Mesodermal cell (in vitro differentiated cells): ENCODE results near the gene ZNF579.

Source experiments
- H3K27ac ChIP-seq: 2 replicates; pipeline ENCODE4 v1.7.0; 2013; ENCODE audit warnings: mild to moderate bottlenecking, low read depth, low read length, moderate library complexity; ENCODE audit not compliant: severe bottlenecking
- H3K36me3 ChIP-seq: 2 replicates; pipeline ENCODE4 v1.7.1; 2013; ENCODE audit warnings: mild to moderate bottlenecking, low read length, moderate library complexity; ENCODE audit not compliant: control insufficient read depth, insufficient read depth
- H3K4me1 ChIP-seq: one replicate; pipeline ENCODE4 v1.7.1; 2013; ENCODE audit warnings: mild to moderate bottlenecking, low read length; ENCODE audit not compliant: insufficient read depth, control insufficient read depth, poor library complexity, severe bottlenecking
- H3K4me3 ChIP-seq: 2 replicates; pipeline ENCODE4 v1.7.0; 2013; ENCODE audit warnings: low read length, control low read depth, mild to moderate bottlenecking; ENCODE audit not compliant: insufficient read depth, poor library complexity, severe bottlenecking; ENCODE audit errors: extremely low read depth
- H3K9me3 ChIP-seq: 2 replicates; pipeline ENCODE4 v1.7.1; 2013; ENCODE audit warnings: mild to moderate bottlenecking, low read length, moderate library complexity; ENCODE audit not compliant: control insufficient read depth
- WGBS, 2 experiments: methylation state at CpG; one replicate each; pipeline ENCODE4 v1.1.5; 2013; ENCODE audit warnings: missing lambda C conversion rate in 2 of 2; ENCODE audit not compliant: insufficient coverage in 2 of 2; 5-methylcytosine and 5-hydroxymethylcytosine counted together

Gene ZNF579

DNA sequence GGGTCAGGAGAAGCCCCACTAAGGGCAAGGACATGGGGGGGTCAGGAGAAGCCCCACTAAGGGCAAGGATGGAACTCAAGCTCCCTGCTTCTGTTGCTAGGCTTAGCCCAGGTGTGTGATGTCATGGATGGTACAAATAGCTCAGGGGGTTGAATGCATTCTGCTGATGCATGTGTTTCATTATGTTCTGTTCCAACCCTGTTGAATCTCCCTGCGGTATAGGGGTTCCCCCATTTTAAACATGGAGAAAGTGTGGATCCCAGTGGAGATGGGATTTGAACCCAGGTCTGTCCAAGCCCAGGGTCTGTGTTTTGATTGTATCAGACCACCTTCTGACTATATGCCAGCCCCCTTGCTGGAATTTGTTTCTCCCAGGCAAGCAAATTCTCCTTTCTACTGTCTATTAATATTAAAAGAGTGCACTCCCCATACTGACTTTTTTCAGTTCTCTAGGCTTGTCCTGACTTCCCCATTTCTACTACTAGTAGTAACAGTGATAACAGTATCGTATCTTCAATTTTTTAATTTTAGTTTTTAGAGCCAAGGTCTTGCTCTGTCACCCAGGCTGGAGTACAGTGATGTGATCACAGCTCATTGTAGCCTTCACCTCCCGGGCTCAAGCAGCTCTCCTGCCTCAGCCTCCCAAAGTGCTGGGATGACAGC, 31.5 kb upstream of the ZNF579 start:
- H3K36me3 ChIP-seq = peaks cover 58% of the 10 kb centered on the region
- H3K4me3 ChIP-seq = no peak overlapping the region
- H3K9me3 ChIP-seq = no peaks in the 10 kb centered on the region
- H3K27ac ChIP-seq = no peak overlapping the region
- no peaks in the 10 kb centered on the region for H3K4me1 ChIP-seq
- 100% methylated on average over 2 to 3 of the region's 3 CpGs for WGBS, 2 experiments

- peaks cover 59% of the 10 kb centered on the region for H3K36me3 ChIP-seq
- WGBS, 2 experiments = 95 to 98% methylated on average over 6 to 11 of the region's 15 CpGs
- H3K4me1 ChIP-seq = peaks cover 3% of the 10 kb centered on the region
- H3K9me3 ChIP-seq = no peaks in the 10 kb centered on the region
- H3K27ac ChIP-seq = no peak overlapping the region
- no peak overlapping the region for H3K4me3 ChIP-seq
Observed at GRCh38 chr19:55611300-55611982, 30.8 kb upstream of the ZNF579 start.

DNA sequence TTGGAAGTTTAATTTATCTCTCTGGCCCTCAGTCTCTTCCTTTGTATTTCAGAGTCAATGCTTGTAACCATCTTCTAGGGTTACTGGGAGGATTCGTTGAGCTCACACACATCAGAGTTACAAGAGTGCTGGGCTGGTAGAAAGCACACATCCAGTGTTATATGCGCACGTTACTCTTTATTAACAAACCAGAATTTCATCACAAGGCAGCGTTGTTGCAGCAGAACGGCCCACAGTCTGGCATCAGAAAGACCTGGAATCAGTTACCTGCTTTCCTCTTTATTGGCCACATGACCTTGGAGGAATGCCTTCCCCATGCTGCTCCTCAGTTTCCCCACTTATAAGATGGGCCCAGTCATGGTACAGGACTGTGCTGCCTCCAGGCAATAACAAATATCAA, 28.7 kb upstream of the ZNF579 start:
- Histone ChIP-seq H3K4me3 (no peak overlapping the region), H3K9me3 (no peaks in the 10 kb centered on the region), H3K36me3 (peaks cover 50% of the 10 kb centered on the region), H3K27ac (no peak overlapping the region), H3K4me1 (peaks cover 3% of the 10 kb centered on the region)
- WGBS, 2 experiments = 93 to 100% methylated on average over 4 to 5 of the region's 5 CpGs

GRCh38 chr19:55606817-55607216, 26.2 kb upstream of the ZNF579 start:
- 85 to 95% methylated on average over 6 to 7 of the region's 9 CpGs for WGBS, 2 experiments
- H3K4me1 ChIP-seq = peaks cover 3% of the 10 kb centered on the region
- no peaks in the 10 kb centered on the region for H3K9me3 ChIP-seq
- H3K36me3 ChIP-seq = peaks cover 48% of the 10 kb centered on the region
- H3K27ac ChIP-seq = no peak overlapping the region
- peak overlapping the region; percentile 89 for H3K4me3 ChIP-seq

GRCh38 chr19:55606471-55606787, 25.8 kb upstream of the ZNF579 start:
- Histone ChIP-seq H3K4me1 (peaks cover 4% of the 10 kb centered on the region), H3K9me3 (no peaks in the 10 kb centered on the region), H3K27ac (peak overlapping the region; percentile 94), H3K36me3 (peaks cover 48% of the 10 kb centered on the region), H3K4me3 (peak overlapping the region; percentile 89)
- 29 to 34% methylated on average over 12 of the region's 12 CpGs for WGBS, 2 experiments

DNA sequence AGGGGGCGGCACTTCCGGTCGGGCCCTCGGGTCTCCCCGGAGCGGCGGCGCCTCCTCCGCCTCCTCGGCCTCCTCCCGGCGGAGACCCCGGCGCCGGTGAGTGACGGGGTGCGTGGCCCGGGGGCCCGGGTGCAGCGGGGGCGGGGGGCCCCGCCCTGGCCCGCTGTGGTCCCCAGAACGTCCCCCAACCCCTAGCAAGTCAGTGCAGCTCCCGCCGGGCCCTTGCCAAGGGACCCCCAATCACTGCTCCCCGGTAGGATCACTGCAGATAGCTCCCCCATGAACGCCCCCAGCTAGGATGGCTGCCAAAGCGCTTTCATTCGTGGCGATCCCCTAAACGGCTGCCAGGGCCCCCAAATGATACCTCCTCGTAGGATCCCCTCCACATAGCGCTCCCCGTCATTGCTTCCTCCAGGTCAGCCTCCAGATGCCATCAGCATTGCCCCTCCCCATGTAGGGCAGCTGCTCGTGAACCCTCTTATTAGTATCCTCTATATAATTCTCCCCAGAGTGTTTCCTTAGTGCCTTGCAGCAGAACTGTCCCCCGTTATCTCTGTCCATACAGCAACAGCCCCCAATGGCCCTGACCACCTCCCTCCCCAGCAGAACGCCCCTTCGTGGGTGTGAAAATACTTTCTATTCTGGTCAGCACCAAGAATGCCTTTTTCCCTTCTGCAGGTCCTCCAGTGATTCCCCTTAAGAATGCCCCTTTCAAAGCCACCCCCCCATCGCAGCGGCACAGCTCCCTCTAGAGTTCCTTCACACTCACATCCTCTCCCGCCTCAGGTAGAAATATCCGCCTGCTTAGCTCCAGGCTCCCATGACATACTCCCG, 25.2 kb upstream of the ZNF579 start, which contains the start of gene ZNF865:
Gene ZNF865, plus strand, starts transcription at position 11 of the 834 bp plus-strand sequence. CDS start 7,972 bp downstream, outside the sequence.
- Histone ChIP-seq H3K27ac (peak within 1 kb of the TSS; percentile 94), H3K9me3 (no peaks in the 10 kb centered on the region), H3K4me3 (peak within 1 kb of the TSS; percentile 89), H3K36me3 (peaks cover 42% of the 10 kb centered on the region), H3K4me1 (peaks cover 10% of the 10 kb centered on the region)
- WGBS, 2 experiments = 0 to 2% methylated on average over 21 to 39 of the region's 44 CpGs

DNA sequence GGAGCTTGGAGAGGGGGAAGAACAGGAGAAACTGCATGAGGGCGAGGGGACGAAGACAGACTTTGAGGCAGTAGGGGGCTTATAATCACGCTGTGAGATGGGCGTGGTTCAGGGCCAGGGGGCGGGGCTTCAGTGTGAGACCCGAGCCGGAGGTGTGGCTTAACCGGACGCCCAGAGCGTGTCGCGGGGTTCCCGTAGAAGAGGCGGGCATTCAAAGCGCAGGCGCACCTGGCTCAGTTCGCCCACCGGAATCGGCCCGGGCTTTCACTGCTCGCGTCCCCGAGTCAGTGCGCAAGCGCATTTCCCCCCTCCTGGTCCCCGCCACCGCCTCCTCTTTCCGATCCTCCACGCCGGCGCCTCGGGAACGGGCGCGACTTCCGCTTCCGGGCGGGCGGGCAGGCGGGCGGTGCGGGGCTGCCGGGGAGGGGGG, 24.6 kb upstream of the ZNF579 start:
- WGBS, 2 experiments = 0% methylated on average over 27 to 28 of the region's 43 CpGs
- peak overlapping the region; percentile 89 for H3K4me3 ChIP-seq
- H3K36me3 ChIP-seq = peaks cover 36% of the 10 kb centered on the region
- peak overlapping the region; percentile 94 for H3K27ac ChIP-seq
- no peaks in the 10 kb centered on the region for H3K9me3 ChIP-seq
- H3K4me1 ChIP-seq = peaks cover 12% of the 10 kb centered on the region

DNA sequence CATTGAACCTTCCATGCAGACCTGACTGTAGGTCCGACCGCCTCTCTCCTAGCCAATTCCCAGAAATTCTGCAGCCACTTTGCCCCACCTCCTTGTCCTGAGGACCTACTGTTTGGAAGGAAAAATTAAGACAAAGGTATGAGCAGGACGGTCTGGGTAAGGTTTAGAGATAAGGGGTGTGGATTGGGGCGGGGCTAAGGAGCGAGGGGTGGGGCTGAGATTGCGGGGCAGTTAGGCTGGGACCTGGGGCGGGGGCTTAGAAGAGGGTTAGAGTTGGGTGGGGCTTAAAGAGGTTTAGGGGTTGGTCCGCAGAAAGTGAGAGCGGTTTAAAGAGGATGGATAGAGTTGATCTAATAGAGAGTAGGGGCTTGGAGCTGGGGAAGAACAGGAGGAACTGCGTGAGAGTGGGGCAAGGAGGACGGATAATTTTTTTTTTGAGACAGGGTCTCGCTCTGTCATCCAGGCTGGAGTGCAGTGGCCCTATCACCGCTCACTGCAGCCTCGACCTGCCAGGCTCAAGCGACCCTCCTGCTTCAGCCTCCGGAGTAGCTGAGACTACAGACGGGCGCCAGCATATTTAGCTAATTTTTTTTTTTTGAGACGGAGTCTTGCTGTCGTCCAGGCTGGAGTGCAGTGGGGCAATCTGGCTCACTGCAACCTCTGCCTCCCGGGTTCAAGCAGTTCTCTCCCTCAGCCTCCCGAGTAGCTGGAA, 23.1 kb upstream of the ZNF579 start:
- H3K27ac ChIP-seq = peak overlapping the region; percentile 94
- no peaks in the 10 kb centered on the region for H3K9me3 ChIP-seq
- H3K4me1 ChIP-seq = peaks cover 12% of the 10 kb centered on the region
- peaks cover 21% of the 10 kb centered on the region for H3K36me3 ChIP-seq
- peak overlapping the region; percentile 89 for H3K4me3 ChIP-seq
- WGBS, 2 experiments = 91 to 94% methylated on average over 21 to 22 of the region's 22 CpGs

DNA sequence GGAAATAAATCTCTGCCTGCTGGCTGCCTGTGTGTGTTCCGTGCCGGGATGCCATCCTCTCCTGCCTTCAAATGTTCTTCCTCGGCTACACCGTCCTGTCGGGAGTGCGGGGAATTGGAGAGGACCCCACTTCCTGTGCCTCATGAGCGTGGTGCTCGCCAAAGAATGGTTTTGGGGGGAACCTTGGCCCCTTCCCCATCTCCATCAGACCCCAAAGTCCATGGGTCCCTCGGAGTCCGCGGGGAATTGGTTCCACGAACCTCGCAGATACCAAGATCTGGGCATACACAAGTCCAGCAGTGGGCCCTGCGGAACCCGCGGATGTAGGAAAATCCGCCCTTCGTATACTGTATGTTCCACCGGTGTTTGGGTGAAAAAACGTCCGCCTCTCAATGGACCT, 22.5 kb upstream of the ZNF579 start:
- Histone ChIP-seq H3K36me3 (peaks cover 19% of the 10 kb centered on the region), H3K4me1 (peaks cover 12% of the 10 kb centered on the region), H3K9me3 (no peaks in the 10 kb centered on the region), H3K27ac (no peak overlapping the region), H3K4me3 (no peak overlapping the region)
- 93 to 96% methylated on average over 21 of the region's 21 CpGs for WGBS, 2 experiments
